GM20000 (cell line): ENCODE results near the gene ATG2A.

Source experiments
- DNase-seq: peaks from one replicate; pipeline ENCODE4 v3.0.0; 2012; ENCODE audit warnings: low spot score
- CTCF ChIP-seq: IDR thresholded peaks from 2 replicates; pipeline ENCODE4 v1.5.1; 2012; ENCODE audit warnings: mild to moderate bottlenecking, control low read depth; ENCODE audit errors: extremely low read depth, missing control alignments

The ATG2A gene

GRCh38 chr11:64923944-64924909 is 7.2 kb upstream of the ATG2A start, which contains the start of gene PPP2R5B:
PPP2R5B (plus strand) TSS chr11:64924689; CDS start chr11:64925735, 1,046 bp downstream.
- DNase-seq = peak; percentile 98
- no peak for TF ChIP-seq CTCF

GRCh38 chr11:64923151-64923661 is 6.2 kb upstream of the ATG2A start:
- no peak for TF ChIP-seq CTCF
- no peak for DNase-seq

GRCh38 chr11:64921384-64921783 is 4.4 kb upstream of the ATG2A start:
- TF ChIP-seq CTCF = no peak
- no peak for DNase-seq

- no peak for TF ChIP-seq CTCF
- DNase-seq = no peak
These were observed 3.1 kb upstream of the ATG2A start for GRCh38 chr11:64920124-64920523.

- no peak for DNase-seq
- TF ChIP-seq CTCF = no peak
These were observed 2.6 kb upstream of the ATG2A start for GRCh38 chr11:64919627-64920026.

GRCh38 chr11:64918017-64918416 is 1.0 kb upstream of the ATG2A start:
- no peak for DNase-seq
- no peak for TF ChIP-seq CTCF

GRCh38 chr11:64917663-64917995 is 620 bp upstream of the ATG2A start:
- no peak for DNase-seq
- no peak for TF ChIP-seq CTCF
